ENCODE results near the gene DNMT3A. TPM values are rescaled to one million over a fixed set of nuclear protein-coding genes. Genes with fewer than 3 reads are reported as not detected.

DNMT3A gene
- total and polyA plus RNA-seq, 12 donors: 10.6 to 53.4 (median 25.0) TPM

DNA sequence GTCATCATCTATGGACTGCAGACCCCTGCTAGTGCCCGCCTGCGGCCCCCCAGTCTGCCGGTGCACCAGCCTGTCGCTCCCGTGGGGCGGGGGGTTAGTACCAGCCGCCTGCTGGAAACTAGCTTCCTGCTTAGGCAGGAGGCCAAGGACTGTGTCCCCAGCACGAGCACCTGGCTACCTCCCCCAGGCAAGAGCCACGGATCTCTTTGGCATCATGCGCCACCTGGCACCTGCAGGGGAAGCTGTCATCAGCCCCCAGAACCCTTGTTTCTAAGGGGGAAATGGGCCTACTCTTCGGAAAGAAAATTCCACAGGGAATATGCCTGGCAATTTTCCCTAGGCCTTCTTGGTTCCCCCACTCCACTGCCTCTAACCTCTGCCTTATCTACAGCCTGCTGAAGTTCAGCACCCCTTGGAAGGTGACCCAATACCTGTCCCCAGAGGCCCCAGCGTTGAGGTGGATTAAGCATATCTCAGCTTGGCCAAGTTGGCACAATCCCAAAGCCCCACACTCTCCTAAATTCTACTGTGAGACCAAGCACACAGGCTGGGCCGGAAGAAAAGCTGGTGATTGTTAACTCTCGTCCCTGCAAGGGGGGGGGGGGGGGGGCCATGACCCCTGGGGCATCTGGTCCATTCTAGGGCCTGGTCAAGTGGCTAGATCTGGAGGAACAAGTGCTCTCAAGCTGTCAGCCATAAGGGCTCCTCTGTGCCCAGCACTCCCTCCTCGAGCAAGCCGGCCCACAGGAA is 111.4 kb downstream of the DNMT3A start:
- TF ChIP-seq, protein P1, sequence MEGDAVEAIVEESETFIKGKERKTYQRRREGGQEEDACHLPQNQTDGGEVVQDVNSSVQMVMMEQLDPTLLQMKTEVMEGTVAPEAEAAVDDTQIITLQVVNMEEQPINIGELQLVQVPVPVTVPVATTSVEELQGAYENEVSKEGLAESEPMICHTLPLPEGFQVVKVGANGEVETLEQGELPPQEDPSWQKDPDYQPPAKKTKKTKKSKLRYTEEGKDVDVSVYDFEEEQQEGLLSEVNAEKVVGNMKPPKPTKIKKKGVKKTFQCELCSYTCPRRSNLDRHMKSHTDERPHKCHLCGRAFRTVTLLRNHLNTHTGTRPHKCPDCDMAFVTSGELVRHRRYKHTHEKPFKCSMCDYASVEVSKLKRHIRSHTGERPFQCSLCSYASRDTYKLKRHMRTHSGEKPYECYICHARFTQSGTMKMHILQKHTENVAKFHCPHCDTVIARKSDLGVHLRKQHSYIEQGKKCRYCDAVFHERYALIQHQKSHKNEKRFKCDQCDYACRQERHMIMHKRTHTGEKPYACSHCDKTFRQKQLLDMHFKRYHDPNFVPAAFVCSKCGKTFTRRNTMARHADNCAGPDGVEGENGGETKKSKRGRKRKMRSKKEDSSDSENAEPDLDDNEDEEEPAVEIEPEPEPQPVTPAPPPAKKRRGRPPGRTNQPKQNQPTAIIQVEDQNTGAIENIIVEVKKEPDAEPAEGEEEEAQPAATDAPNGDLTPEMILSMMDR (IDR thresholded peaks at IDR 0.05): no peak
- no peak for TF ChIP-seq POLR2A (IDR thresholded peaks at IDR 0.05)
- no peak for DNase-seq
- peaks cover 0 to 34% of the 10 kb centered on the region in 2 donors for H3K36me3 ChIP-seq (replicated peaks in 1 of 2)
- no peak overlapping the region for H3K4me3 ChIP-seq
- WGBS, 4 donors: 66 to 79% (median 72%) methylated on average over 5 to 16 of the region's 16 CpGs
- intact Hi-C loops (cut with DNase I): no loop called here
- peak overlapping the region in 3 of 5 donors; percentile 73 to 91 (median 84) for H3K27ac ChIP-seq
- peaks cover 16 to 20% of the 10 kb centered on the region in 2 donors for H3K4me1 ChIP-seq (replicated peaks in 1 of 2)
- no peaks in the 10 kb centered on the region for H3K9me3 ChIP-seq (replicated peaks in 1 of 3)
- H3K27me3 ChIP-seq: no peaks in the 10 kb centered on the region

DNA sequence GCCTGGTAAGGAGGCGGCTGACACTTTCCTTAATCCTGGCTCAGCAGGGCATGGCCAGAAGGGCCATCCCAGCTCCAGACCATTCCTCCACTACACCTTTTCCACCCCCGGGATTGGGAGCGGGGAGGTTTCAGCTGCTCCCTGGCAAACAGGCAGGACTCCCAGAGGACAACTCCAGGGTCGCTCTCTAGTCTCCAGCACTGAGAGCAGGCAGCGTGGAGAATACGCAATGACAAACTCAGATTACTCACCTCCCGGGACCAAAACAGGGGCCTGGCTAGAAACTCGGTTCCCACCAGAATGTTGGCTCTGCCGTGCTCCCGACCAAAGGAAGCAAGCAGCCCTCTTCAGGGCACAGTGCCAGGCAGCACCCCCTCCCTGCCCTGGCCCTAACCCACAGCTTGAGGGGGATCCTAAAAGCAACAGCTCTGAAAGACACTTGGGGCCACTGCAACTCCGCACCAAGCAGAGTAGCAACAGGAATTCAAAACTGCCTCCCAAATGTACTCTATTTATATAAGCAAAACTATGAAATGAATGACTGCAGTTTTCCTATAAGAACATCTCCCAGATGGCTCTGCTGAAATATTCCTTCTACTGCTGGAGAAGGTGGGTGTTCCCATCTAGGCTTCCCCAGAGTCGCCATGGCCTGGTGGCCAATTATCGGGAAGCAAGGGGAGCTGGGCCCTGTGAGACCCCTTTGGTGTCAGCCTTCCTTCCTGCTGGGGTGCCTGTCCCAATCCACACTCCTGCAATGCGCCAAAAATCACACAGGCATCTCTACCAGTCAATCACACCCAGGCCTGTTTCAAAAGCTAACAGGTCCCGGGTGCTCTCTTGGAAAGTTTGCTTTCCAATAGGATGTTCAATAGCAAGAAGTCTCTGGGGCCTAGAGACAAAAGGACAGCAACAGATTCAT is 112.2 kb downstream of the DNMT3A start:
- Histone ChIP-seq H3K36me3 (replicated peaks in 1 of 2) (peaks cover 0 to 27% of the 10 kb centered on the region in 2 donors), H3K9me3 (replicated peaks in 1 of 3) (no peaks in the 10 kb centered on the region), H3K4me3 (no peak overlapping the region), H3K4me1 (replicated peaks in 1 of 2) (peaks cover 16 to 20% of the 10 kb centered on the region in 2 donors), H3K27ac (peak overlapping the region; percentile 48 to 91 (median 73)), H3K27me3 (no peaks in the 10 kb centered on the region)
- intact Hi-C loops (cut with DNase I): no loop called here
- WGBS, 4 donors: 37 to 49% (median 42%) methylated on average over 12 to 15 of the region's 15 CpGs
- TF ChIP-seq, protein P1 (IDR thresholded peaks at IDR 0.05): no peak
- TF ChIP-seq POLR2A (IDR thresholded peaks at IDR 0.05): peak in 1 of 2 donors; percentile 27
- DNase-seq: peak; percentile 49 to 74 (median 71)

DNA sequence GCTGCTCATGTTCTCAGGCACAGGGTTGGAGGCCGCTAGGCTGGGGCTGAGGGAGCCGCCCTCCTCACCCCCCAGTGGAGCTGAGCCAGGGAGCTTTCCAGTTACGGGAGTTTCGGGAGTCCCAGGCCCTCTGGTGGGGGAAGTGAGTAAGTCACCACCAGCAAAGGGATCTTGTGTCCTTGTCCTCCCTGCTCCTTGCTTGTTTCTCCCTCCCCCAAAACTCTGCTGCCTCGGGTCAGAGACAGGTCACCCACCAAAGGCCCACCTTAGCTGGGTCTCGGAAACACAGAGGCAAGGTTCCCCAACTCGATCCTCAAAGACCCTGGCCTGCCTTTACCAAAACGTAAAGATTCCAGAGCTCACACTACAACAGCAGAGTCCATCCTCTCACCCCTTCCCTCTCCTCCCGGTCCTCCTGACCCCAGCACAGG is 112.9 kb downstream of the DNMT3A start:
- TF ChIP-seq POLR2A (IDR thresholded peaks at IDR 0.05): no peak
- TF ChIP-seq, protein P1 (IDR thresholded peaks at IDR 0.05): peak; percentile 45 to 73 (median 72)
- intact Hi-C loops (cut with DNase I): no loop called here
- Histone ChIP-seq H3K4me3 (no peak overlapping the region), H3K9me3 (replicated peaks in 1 of 3) (no peaks in the 10 kb centered on the region), H3K4me1 (replicated peaks in 1 of 2) (peaks cover 16 to 20% of the 10 kb centered on the region in 2 donors), H3K27ac (peak overlapping the region; percentile 48 to 91 (median 73)), H3K36me3 (replicated peaks in 1 of 2) (peaks cover 0 to 20% of the 10 kb centered on the region in 2 donors), H3K27me3 (no peaks in the 10 kb centered on the region)
- WGBS, 4 donors: 3 to 11% (median 9%) methylated on average over 6 to 9 of the region's 9 CpGs
- peak; percentile 76 to 88 (median 85) for DNase-seq

DNA sequence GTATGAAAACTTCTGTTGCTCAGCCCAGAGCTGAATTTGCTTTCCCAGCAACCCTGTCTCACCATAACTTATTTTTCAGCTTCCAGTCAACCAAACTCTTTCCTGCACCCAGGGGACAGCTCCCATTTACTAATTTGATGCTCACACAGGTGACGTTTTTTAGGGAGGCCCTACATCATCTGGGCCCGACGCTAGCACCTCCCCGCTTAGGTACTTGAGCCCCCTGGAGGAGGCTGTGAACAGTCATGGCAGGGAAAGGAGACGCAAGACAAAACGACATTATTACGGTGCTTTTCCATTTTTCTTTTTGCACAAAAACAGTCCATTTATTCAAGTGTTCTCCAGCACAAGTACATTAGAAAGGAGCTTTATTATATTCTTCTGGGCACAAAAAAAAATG is 114.1 kb downstream of the DNMT3A start:
- Histone ChIP-seq H3K4me3 (no peak overlapping the region), H3K27ac (no peak overlapping the region), H3K4me1 (replicated peaks in 1 of 2) (peaks cover 16 to 20% of the 10 kb centered on the region in 2 donors), H3K36me3 (replicated peaks in 1 of 2) (peaks cover 0 to 7% of the 10 kb centered on the region in 2 donors), H3K9me3 (replicated peaks in 1 of 3) (no peaks in the 10 kb centered on the region), H3K27me3 (no peaks in the 10 kb centered on the region)
- TF ChIP-seq, protein P1 (IDR thresholded peaks at IDR 0.05): no peak
- no peak for TF ChIP-seq POLR2A (IDR thresholded peaks at IDR 0.05)
- WGBS, 4 donors: 80 to 84% (median 83%) methylated on average over 7 of the region's 7 CpGs
- no peak for DNase-seq
- intact Hi-C loops (cut with DNase I): no loop called here
